T-helper 2 cell (primary cell): Measurements from ENCODE around the gene FHOD3.

Source experiments
- DNase-seq, 5 experiments: peaks; one replicate each; pipeline versions ENCODE4 v3.0.0 to v3.0.0-alpha.2; 2012 to 2022

The FHOD3 gene

GRCh38 chr18:36323421-36323820 lies 25.9 kb downstream of the FHOD3 start:
- DNase-seq: no peak

GRCh38 chr18:36325846-36326245 lies 28.3 kb downstream of the FHOD3 start:
- no peak for DNase-seq

GRCh38 chr18:36326771-36327170 lies 29.3 kb downstream of the FHOD3 start:
- no peak for DNase-seq

GRCh38 chr18:36327352-36328316 lies 30.1 kb downstream of the FHOD3 start:
- no peak for DNase-seq

GRCh38 chr18:36328385-36328858 lies 30.9 kb downstream of the FHOD3 start:
- DNase-seq: no peak

GRCh38 chr18:36328916-36329315 lies 31.4 kb downstream of the FHOD3 start:
- DNase-seq: no peak

GRCh38 chr18:36329684-36330434 lies 32.3 kb downstream of the FHOD3 start:
- no peak for DNase-seq

- no peak for DNase-seq
These were observed 33.0 kb downstream of the FHOD3 start for GRCh38 chr18:36330435-36331052.

GRCh38 chr18:36331521-36331971 lies 34.0 kb downstream of the FHOD3 start:
- no peak for DNase-seq

GRCh38 chr18:36333414-36333813 lies 35.9 kb downstream of the FHOD3 start:
- no peak for DNase-seq

- DNase-seq: no peak
These were observed 37.3 kb downstream of the FHOD3 start for GRCh38 chr18:36334798-36335197.

- no peak for DNase-seq
These were observed 38.2 kb downstream of the FHOD3 start for GRCh38 chr18:36335476-36336279.

- DNase-seq: no peak
These were observed 40.3 kb downstream of the FHOD3 start for GRCh38 chr18:36337679-36338402.

GRCh38 chr18:36338403-36338933 lies 41.0 kb downstream of the FHOD3 start:
- no peak for DNase-seq

- DNase-seq: no peak
These were observed 42.7 kb downstream of the FHOD3 start for GRCh38 chr18:36340246-36340645.

- DNase-seq: no peak
These were observed 44.4 kb downstream of the FHOD3 start for GRCh38 chr18:36341944-36342343.

GRCh38 chr18:36348331-36348730 lies 50.8 kb downstream of the FHOD3 start:
- no peak for DNase-seq

GRCh38 chr18:36348971-36349417 lies 51.5 kb downstream of the FHOD3 start:
- no peak for DNase-seq

- DNase-seq: no peak
These were observed 52.0 kb downstream of the FHOD3 start for GRCh38 chr18:36349552-36349951.

GRCh38 chr18:36350251-36350651 lies 52.7 kb downstream of the FHOD3 start:
- no peak for DNase-seq

GRCh38 chr18:36350839-36351469 lies 53.4 kb downstream of the FHOD3 start:
- no peak for DNase-seq
